Activated CD4-positive, alpha-beta T cell treated with anti-CD3 and anti-CD28 coated beads for 48 hours (primary cell): Measurements from ENCODE around the gene BYSL.
A peak's percentile ranks its signal among the peaks of the same experiment; 100 is the strongest.

Experiments used
- DNase-seq: peaks from one replicate; pipeline ENCODE4 v3.0.0-alpha.2; 2020

BYSL gene

GRCh38 chr6:41917528-41917927 is 3.8 kb upstream of the BYSL start:
- DNase-seq, result peak; percentile 31

- DNase-seq, result no peak
Observed at GRCh38 chr6:41921712-41921998, 356 bp downstream of the BYSL start.

GRCh38 chr6:41922154-41922553 is 855 bp downstream of the BYSL start:
- no peak for DNase-seq

- DNase-seq, result no peak
Observed at GRCh38 chr6:41927253-41927652, 6.0 kb downstream of the BYSL start.

GRCh38 chr6:41929924-41930323 is 8.6 kb downstream of the BYSL start:
- no peak for DNase-seq

- no peak for DNase-seq
Observed at GRCh38 chr6:41931792-41932191, 10.5 kb downstream of the BYSL start.

- no peak for DNase-seq
Observed at GRCh38 chr6:41932378-41932777, 11.1 kb downstream of the BYSL start.

- no peak for DNase-seq
Observed at GRCh38 chr6:41934278-41935192, 13.2 kb downstream of the BYSL start.

- DNase-seq, result no peak
Observed at GRCh38 chr6:41935193-41935574, 13.9 kb downstream of the BYSL start.

- no peak for DNase-seq
Observed at GRCh38 chr6:41935685-41936072, 14.4 kb downstream of the BYSL start.

GRCh38 chr6:41936073-41936837 is 15.0 kb downstream of the BYSL start:
- DNase-seq, result peak; percentile 75

GRCh38 chr6:41937472-41937860 is 16.2 kb downstream of the BYSL start:
- no peak for DNase-seq

- DNase-seq, result no peak
Observed at GRCh38 chr6:41937861-41938574, 16.7 kb downstream of the BYSL start.

GRCh38 chr6:41938590-41939175 is 17.4 kb downstream of the BYSL start:
- DNase-seq, result no peak

- peak; percentile 61 for DNase-seq
Observed at GRCh38 chr6:41939176-41939847, 18.0 kb downstream of the BYSL start.

GRCh38 chr6:41939848-41940758 is 18.8 kb downstream of the BYSL start:
- DNase-seq, result peak; percentile 68

GRCh38 chr6:41940759-41941279 is 19.5 kb downstream of the BYSL start:
- DNase-seq, result peak; percentile 68

GRCh38 chr6:41941280-41942066 is 20.2 kb downstream of the BYSL start, which contains the start of gene CCND3:
CCND3 (minus strand) TSS chr6:41941808; CDS start chr6:41941649, 159 bp downstream.
- DNase-seq, result peak; percentile 95

GRCh38 chr6:41942067-41942851 is 21.0 kb downstream of the BYSL start:
- DNase-seq, result no peak
